Measurements from ENCODE around the gene SBNO2. TPM values are rescaled to one million over a fixed set of nuclear protein-coding genes. Genes with fewer than 3 reads are reported as not detected.

SBNO2 gene
- polyA plus RNA-seq, 1 of the 3 experiments (the other 2 are of a cell fraction), result 18.3 TPM

DNA sequence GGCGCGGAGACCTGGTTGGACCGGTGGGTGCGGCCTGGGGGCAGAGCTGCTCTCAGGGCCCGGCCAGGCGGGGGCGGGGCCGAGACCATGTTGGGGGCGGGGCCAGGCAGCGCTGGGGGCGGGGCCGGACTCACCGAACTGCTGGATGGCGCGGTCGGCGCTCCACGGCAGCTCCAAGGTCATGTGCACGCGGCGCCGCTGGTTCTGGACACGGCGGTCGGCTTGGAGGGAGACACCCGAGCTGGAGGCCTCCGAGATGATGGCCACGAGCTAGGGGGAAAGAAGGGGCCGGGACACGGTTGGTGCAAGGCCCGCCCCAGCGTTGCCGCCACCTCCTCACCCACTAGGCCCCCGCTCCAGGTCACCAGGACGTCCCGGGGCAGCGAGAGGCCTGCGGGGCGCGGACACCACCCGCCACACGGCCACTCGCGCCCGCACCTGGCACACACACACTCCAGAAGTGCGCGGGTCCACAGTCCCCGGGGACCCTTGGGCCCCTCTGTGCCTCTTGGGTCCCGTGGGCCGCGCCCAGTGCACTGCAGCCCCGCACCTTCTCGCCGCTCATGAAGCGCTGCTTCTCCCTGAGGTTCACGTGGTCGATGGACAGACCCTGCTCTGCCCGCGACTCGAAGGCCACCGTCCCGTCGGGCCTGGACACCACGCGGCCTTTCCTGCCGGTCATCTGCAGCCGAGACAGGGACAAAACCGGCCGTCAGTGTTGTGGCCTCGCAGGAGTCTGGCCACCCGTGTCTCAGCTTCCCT is 61.6 kb downstream of the SBNO2 start:
- peaks cover 5 to 7% of the 10 kb centered on the region in 2 experiments; a peak in 2 of 4 replicates for H3K4me1 ChIP-seq (ENCODE audit: control insufficient read depth in 1 of 2, insufficient read depth in 2 of 2, low read depth in 1 of 2, low read length in 1 of 2)
- ChIA-PET POLR2A (interaction anchor here (0.9 to 2.0 kb wide), 3 partner anchors 9 to 157 kb away, joined by 3 to 15 read pairs (median 3); partner anchors contain the start of genes CIRBP and GPX4), CTCF (interaction anchor here (0.6 to 3.8 kb wide), 41 partner anchors 9 to 237 kb away, joined by 3 to 63 read pairs (median 8); partner anchors contain the start of genes ARHGAP45, ATP5F1D, GPX4 and POLR2E)
- peaks cover 0 to 33% of the 10 kb centered on the region in 2 experiments for H3K36me3 ChIP-seq (replicated peaks in 1 of 2; ENCODE audit: control insufficient read depth in 1 of 2, insufficient read depth in 2 of 2, low read length in 1 of 2)
- H3K27ac ChIP-seq (ENCODE audit: low read depth in 2 of 2, low read length in 1 of 2), result peak overlapping the region in 1 of 2 experiments; percentile 47; a peak in 1 of 4 replicates
- H3K27me3 ChIP-seq (ENCODE audit: insufficient read depth), result no peaks in the 10 kb centered on the region
- no peak overlapping the region for H3K9ac ChIP-seq
- WGBS (ENCODE audit: low lambda C conversion rate), result 94% methylated on average over 16 of the region's 71 CpGs
- peaks cover 2% of the 10 kb centered on the region; the same call in 1 of the 2 replicates for H4K20me1 ChIP-seq (ENCODE audit: insufficient read depth)
- H3K4me3 ChIP-seq (ENCODE audit: low read depth in 2 of 2, low read length in 1 of 2), result no peak overlapping the region
- peak; percentile 79 for DNase-seq
- H3F3A ChIP-seq (replicated peaks; ENCODE audit: insufficient read depth), result peaks cover 8% of the 10 kb centered on the region
- H3K9me3 ChIP-seq, result no peaks in the 10 kb centered on the region
- no peaks in the 10 kb centered on the region for H3K9me2 ChIP-seq
- no peaks in the 10 kb centered on the region for H3K79me2 ChIP-seq (ENCODE audit: insufficient read depth)
- H2AFZ ChIP-seq (ENCODE audit: low read depth), result no peak overlapping the region
- TF ChIP-seq POLR2AphosphoS5 (IDR thresholded peaks at IDR 0.05; ENCODE audit: low read depth, low read length) (no peak), EZH2phosphoT487 (IDR thresholded peaks at IDR 0.05; ENCODE audit: borderline replicate concordance, low read depth) (no peak), EP300 (IDR thresholded peaks at IDR 0.05; ENCODE audit: borderline replicate concordance in 1 of 2, low read depth in 1 of 2, low read length in 1 of 2) (no peak), TAF1 (IDR thresholded peaks at IDR 0.05; ENCODE audit: borderline replicate concordance, low read depth, low read length) (no peak), YY1 (IDR thresholded peaks at IDR 0.05; ENCODE audit: low read depth) (no peak), RFX5 (IDR thresholded peaks at IDR 0.05; ENCODE audit: low read length) (no peak), TCF12 (IDR thresholded peaks at IDR 0.05) (no peak), RCOR1 (IDR thresholded peaks at IDR 0.05; ENCODE audit: low read length) (no peak), RAD21 (IDR thresholded peaks at IDR 0.05; ENCODE audit: low read length) (no peak), SMC3 (IDR thresholded peaks at IDR 0.05; ENCODE audit: low read depth, low read length) (no peak), NFIC (IDR thresholded peaks at IDR 0.05; ENCODE audit: borderline replicate concordance) (no peak)
- TF ChIP-seq, protein P1, sequence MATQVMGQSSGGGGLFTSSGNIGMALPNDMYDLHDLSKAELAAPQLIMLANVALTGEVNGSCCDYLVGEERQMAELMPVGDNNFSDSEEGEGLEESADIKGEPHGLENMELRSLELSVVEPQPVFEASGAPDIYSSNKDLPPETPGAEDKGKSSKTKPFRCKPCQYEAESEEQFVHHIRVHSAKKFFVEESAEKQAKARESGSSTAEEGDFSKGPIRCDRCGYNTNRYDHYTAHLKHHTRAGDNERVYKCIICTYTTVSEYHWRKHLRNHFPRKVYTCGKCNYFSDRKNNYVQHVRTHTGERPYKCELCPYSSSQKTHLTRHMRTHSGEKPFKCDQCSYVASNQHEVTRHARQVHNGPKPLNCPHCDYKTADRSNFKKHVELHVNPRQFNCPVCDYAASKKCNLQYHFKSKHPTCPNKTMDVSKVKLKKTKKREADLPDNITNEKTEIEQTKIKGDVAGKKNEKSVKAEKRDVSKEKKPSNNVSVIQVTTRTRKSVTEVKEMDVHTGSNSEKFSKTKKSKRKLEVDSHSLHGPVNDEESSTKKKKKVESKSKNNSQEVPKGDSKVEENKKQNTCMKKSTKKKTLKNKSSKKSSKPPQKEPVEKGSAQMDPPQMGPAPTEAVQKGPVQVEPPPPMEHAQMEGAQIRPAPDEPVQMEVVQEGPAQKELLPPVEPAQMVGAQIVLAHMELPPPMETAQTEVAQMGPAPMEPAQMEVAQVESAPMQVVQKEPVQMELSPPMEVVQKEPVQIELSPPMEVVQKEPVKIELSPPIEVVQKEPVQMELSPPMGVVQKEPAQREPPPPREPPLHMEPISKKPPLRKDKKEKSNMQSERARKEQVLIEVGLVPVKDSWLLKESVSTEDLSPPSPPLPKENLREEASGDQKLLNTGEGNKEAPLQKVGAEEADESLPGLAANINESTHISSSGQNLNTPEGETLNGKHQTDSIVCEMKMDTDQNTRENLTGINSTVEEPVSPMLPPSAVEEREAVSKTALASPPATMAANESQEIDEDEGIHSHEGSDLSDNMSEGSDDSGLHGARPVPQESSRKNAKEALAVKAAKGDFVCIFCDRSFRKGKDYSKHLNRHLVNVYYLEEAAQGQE (IDR thresholded peaks at IDR 0.05; ENCODE audit: low read depth, low read length), result no peak
- TF ChIP-seq, protein P2, sequence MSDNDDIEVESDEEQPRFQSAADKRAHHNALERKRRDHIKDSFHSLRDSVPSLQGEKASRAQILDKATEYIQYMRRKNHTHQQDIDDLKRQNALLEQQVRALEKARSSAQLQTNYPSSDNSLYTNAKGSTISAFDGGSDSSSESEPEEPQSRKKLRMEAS (IDR thresholded peaks at IDR 0.05; ENCODE audit: low read depth), result no peak
- no peak overlapping the region for H3K4me2 ChIP-seq

Measured in SK-N-SH (cell line).